CD14-positive monocyte (primary cell): ENCODE measurements around the gene RAPH1. TPM values are rescaled to one million over a fixed set of nuclear protein-coding genes. Genes with fewer than 3 reads are reported as not detected.

Experiments
- DNase-seq, 3 donors: peaks; one replicate each; pipeline ENCODE4 v3.0.0-alpha.2; 2011 to 2022
- H2AFZ ChIP-seq: 2 replicates; pipeline ENCODE4 v1.6.0; 2012; ENCODE audit warnings: mild to moderate bottlenecking, low read depth, low read length, inconsistent platforms; ENCODE audit not compliant: insufficient read depth, poor library complexity, severe bottlenecking
- H3K27ac ChIP-seq, 2 donors: 1 replicate in 1 of 2; 2 replicates in 1 of 2; pipeline ENCODE4 v1.5.1; 2012 to 2013; ENCODE audit warnings: low read length in 2 of 2, control low read depth in 1 of 2, inconsistent platforms in 1 of 2, low read depth in 1 of 2, mild to moderate bottlenecking in 1 of 2
- H3K27me3 ChIP-seq, 2 donors: one replicate each; pipeline versions ENCODE4 v1.6.0 to v1.6.1; 2011 to 2013; ENCODE audit warnings: low read length in 2 of 2; ENCODE audit not compliant: control insufficient read depth in 2 of 2, insufficient read depth in 2 of 2
- H3K36me3 ChIP-seq, 2 donors: replicated peaks in 1 of 2; 1 replicate in 1 of 2; 2 replicates in 1 of 2; pipeline versions ENCODE4 v1.5.1 to v1.6.1; 2012 to 2013; ENCODE audit warnings: low read length in 2 of 2, control low read depth in 1 of 2, inconsistent platforms in 1 of 2, mild to moderate bottlenecking in 1 of 2; ENCODE audit not compliant: insufficient read depth in 2 of 2, control insufficient read depth in 1 of 2
- H3K4me1 ChIP-seq, 2 donors: 1 replicate in 1 of 2; 2 replicates in 1 of 2; pipeline versions ENCODE4 v1.5.1 to v1.6.1; 2012 to 2013; ENCODE audit warnings: low read length in 2 of 2, control low read depth in 1 of 2, inconsistent platforms in 1 of 2, mild to moderate bottlenecking in 1 of 2, moderate library complexity in 1 of 2; ENCODE audit not compliant: insufficient read depth in 2 of 2, control insufficient read depth in 1 of 2
- H3K4me2 ChIP-seq: replicated peaks from 2 replicates; pipeline ENCODE3; 2012; ENCODE audit warnings: low read length, moderate library complexity, mild to moderate bottlenecking; ENCODE audit not compliant: poor library complexity, severe bottlenecking; ENCODE audit errors: extremely low read depth
- H3K4me3 ChIP-seq, 3 experiments: fragments of 200-600 bp in 1 of 3; sonication (generic) in 1 of 3; replicated peaks in 1 of 3; 1 replicate in 2 of 3; 2 replicates in 1 of 3; pipeline ENCODE4 v1.5.1; 2011 to 2013; ENCODE audit warnings: low read length in 3 of 3, mild to moderate bottlenecking in 3 of 3, control low read depth in 2 of 3, low read depth in 2 of 3, inconsistent platforms in 1 of 3, moderate library complexity in 1 of 3
- H3K79me2 ChIP-seq: 2 replicates; pipeline ENCODE4 v1.6.0; 2012; ENCODE audit warnings: mild to moderate bottlenecking, control low read depth, inconsistent platforms, low read length, moderate library complexity; ENCODE audit not compliant: insufficient read depth
- H3K9ac ChIP-seq: 2 replicates; pipeline ENCODE4 v1.6.0; 2017; ENCODE audit warnings: low read length, mild to moderate bottlenecking; ENCODE audit not compliant: insufficient read depth, poor library complexity, severe bottlenecking
- H3K9me3 ChIP-seq, 2 donors: replicated peaks in 1 of 2; 1 replicate in 1 of 2; 2 replicates in 1 of 2; pipeline versions ENCODE4 v1.5.1 to v1.6.1; 2012 to 2013; ENCODE audit warnings: low read length in 2 of 2, control low read depth in 1 of 2; ENCODE audit not compliant: control insufficient read depth in 1 of 2, insufficient read depth in 1 of 2
- H4K20me1 ChIP-seq: 2 replicates; pipeline ENCODE4 v1.6.0; 2012; ENCODE audit warnings: mild to moderate bottlenecking, low read length, control low read depth, moderate library complexity; ENCODE audit not compliant: insufficient read depth
- H3K27ac Mint-ChIP-seq, 7 donors: one replicate each; pipeline ENCODE4 v1.8.0; 2020; ENCODE audit warnings: mild to moderate bottlenecking in 7 of 7, mixed read lengths in 7 of 7, moderate library complexity in 6 of 7, inconsistent platforms in 2 of 7
- H3K27me3 Mint-ChIP-seq, 3 donors: one replicate each; pipeline ENCODE4 v1.8.0; 2021 to 2022; ENCODE audit warnings: low read depth in 3 of 3, mild to moderate bottlenecking in 3 of 3, mixed read lengths in 3 of 3, moderate library complexity in 3 of 3, inconsistent platforms in 1 of 3
- H3K36me3 Mint-ChIP-seq, 2 donors: one replicate each; pipeline ENCODE4 v1.8.0; 2020; ENCODE audit warnings: mixed read lengths in 2 of 2, inconsistent platforms in 1 of 2, mild to moderate bottlenecking in 1 of 2
- H3K4me1 Mint-ChIP-seq: one replicate; pipeline ENCODE4 v1.8.0; 2020; ENCODE audit warnings: mild to moderate bottlenecking, mixed read lengths
- H3K4me3 Mint-ChIP-seq, 2 donors: one replicate each; pipeline ENCODE4 v1.8.0; 2020; ENCODE audit warnings: mild to moderate bottlenecking in 2 of 2, mixed read lengths in 2 of 2, moderate library complexity in 1 of 2
- H3K9me3 Mint-ChIP-seq, 7 donors: one replicate each; pipeline ENCODE4 v1.8.0; 2020 to 2022; ENCODE audit warnings: mixed read lengths in 7 of 7, mild to moderate bottlenecking in 6 of 7, moderate library complexity in 6 of 7, inconsistent platforms in 2 of 7
- WGBS: methylation state at CpG from one replicate; pipeline ENCODE4 v1.1.5; 2013; ENCODE audit warnings: missing lambda C conversion rate; ENCODE audit not compliant: insufficient coverage; 5-methylcytosine and 5-hydroxymethylcytosine counted together
- intact Hi-C, 2 donors: fragments of 100-400 bp; cut with micrococcal nuclease; formaldehyde crosslinking; loops; one replicate each; pipeline versions ENCODE4 v1.15.0 to v1.15.1; 2023
- polyA plus RNA-seq, 3 donors: library from polyadenylated mRNA; depleted of rRNA in 1 of 3; unstranded in 2 of 3; stranded (reverse) in 1 of 3; fragments of 300-500 nt in 2 of 3; fragments of >200 nt in 1 of 3; fragmentation: Illumina TruSeq in 2 of 3; gene quantifications; 1 replicate in 2 of 3; 2 replicates in 1 of 3; pipeline ENCODE4 v1.2.3, GENCODE V29; 2012 to 2021
- TF ChIP-seq, protein P1 (sequence below): fragments of 200-600 bp; IDR thresholded peaks from one replicate; pipeline ENCODE4 v1.8.0; 2022; ENCODE audit warnings: antibody characterized with exemption, mild to moderate bottlenecking

RAPH1 gene
- polyA plus RNA-seq, 3 donors = 3.8 to 5.1 (median 4.5) TPM

DNA sequence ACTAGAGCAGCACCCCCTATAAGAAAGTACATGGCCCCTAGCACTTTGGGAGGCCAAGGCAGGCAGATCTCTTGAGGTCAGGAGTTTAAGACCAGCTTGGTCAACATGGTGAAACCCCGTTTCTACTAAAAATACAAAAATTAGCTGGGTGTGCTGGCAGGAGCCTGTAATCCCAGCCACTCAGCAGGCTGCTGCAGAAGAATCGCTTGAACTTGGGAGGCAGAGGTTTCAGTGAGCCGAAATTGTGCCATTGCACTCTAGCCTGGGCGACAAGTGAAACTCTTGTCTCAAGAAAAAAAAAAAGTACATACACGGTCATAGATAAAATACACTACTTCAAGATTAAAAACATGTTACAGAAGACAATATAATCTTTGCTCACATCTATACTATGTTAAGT, 63.8 kb downstream of the RAPH1 start:
- Mint-ChIP-seq H3K27me3 (peaks cover 0 to 5% (median 5%) of the 10 kb centered on the region in 3 donors), H3K27ac (no peak overlapping the region), H3K4me3 (no peak overlapping the region), H3K36me3 (no peaks in the 10 kb centered on the region), H3K9me3 (no peaks in the 10 kb centered on the region), H3K4me1 (peaks cover 5% of the 10 kb centered on the region)
- no peaks in the 10 kb centered on the region for H4K20me1 ChIP-seq
- no peaks in the 10 kb centered on the region for H3K4me1 ChIP-seq
- H3K4me3 ChIP-seq = no peak overlapping the region
- no peak overlapping the region for H3K4me2 ChIP-seq
- H3K36me3 ChIP-seq = no peaks in the 10 kb centered on the region
- TF ChIP-seq, protein P1, sequence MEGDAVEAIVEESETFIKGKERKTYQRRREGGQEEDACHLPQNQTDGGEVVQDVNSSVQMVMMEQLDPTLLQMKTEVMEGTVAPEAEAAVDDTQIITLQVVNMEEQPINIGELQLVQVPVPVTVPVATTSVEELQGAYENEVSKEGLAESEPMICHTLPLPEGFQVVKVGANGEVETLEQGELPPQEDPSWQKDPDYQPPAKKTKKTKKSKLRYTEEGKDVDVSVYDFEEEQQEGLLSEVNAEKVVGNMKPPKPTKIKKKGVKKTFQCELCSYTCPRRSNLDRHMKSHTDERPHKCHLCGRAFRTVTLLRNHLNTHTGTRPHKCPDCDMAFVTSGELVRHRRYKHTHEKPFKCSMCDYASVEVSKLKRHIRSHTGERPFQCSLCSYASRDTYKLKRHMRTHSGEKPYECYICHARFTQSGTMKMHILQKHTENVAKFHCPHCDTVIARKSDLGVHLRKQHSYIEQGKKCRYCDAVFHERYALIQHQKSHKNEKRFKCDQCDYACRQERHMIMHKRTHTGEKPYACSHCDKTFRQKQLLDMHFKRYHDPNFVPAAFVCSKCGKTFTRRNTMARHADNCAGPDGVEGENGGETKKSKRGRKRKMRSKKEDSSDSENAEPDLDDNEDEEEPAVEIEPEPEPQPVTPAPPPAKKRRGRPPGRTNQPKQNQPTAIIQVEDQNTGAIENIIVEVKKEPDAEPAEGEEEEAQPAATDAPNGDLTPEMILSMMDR = no peak
- intact Hi-C loops = no loop called here
- no peaks in the 10 kb centered on the region for H3K9me3 ChIP-seq
- no peak overlapping the region for H2AFZ ChIP-seq
- WGBS = 92% methylated on average over 3 of the region's 5 CpGs
- H3K79me2 ChIP-seq = no peaks in the 10 kb centered on the region
- no peak for DNase-seq
- no peak overlapping the region for H3K27ac ChIP-seq
- no peak overlapping the region for H3K9ac ChIP-seq
- H3K27me3 ChIP-seq = no peaks in the 10 kb centered on the region

DNA sequence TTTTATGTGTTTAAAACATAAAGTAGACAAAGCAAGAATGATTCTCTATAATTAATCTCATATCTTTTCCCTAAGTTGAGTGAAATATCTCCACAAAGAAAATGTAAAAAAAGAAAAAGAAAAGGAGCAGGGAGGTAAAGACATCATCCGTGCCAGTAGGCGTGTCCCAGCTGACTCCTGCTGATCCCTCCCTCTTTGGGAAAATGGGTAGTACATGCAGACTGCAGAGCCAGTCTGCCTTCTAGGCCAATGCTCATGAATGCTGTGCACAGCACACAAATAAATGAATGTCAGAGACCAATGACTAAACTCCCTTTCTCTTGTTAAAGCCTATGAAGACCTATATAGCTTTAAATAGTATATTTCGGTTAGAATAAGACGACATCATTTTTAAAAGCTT, 64.7 kb downstream of the RAPH1 start:
- 100% methylated on average over 2 of the region's 4 CpGs for WGBS
- Mint-ChIP-seq H3K9me3 (no peaks in the 10 kb centered on the region), H3K27ac (no peak overlapping the region), H3K27me3 (peaks cover 0 to 5% (median 3%) of the 10 kb centered on the region in 3 donors), H3K36me3 (no peaks in the 10 kb centered on the region), H3K4me1 (peaks cover 8% of the 10 kb centered on the region), H3K4me3 (no peak overlapping the region)
- TF ChIP-seq, protein P1 = no peak
- Histone ChIP-seq H3K36me3 (no peaks in the 10 kb centered on the region), H3K4me1 (no peaks in the 10 kb centered on the region), H3K9me3 (no peaks in the 10 kb centered on the region), H3K4me3 (no peak overlapping the region), H3K4me2 (no peak overlapping the region), H3K9ac (no peak overlapping the region), H3K79me2 (no peaks in the 10 kb centered on the region), H2AFZ (no peak overlapping the region), H3K27ac (no peak overlapping the region), H4K20me1 (no peaks in the 10 kb centered on the region), H3K27me3 (no peaks in the 10 kb centered on the region)
- no peak for DNase-seq
- intact Hi-C loops = no loop called here
